Central memory CD4-positive, alpha-beta T cell (primary cell): ENCODE data around the gene TXNRD2.
A peak's percentile ranks its signal among the peaks of the same experiment; 100 is the strongest.
"Not testable (repeated sequence)": the region's sequence is repeated elsewhere in the genome, so short reads cannot be mapped to it uniquely, and the experiment has no call there.

Experiments used
- DNase-seq: peaks from one replicate; pipeline ENCODE4 v3.0.0; 2022

Gene TXNRD2

DNA sequence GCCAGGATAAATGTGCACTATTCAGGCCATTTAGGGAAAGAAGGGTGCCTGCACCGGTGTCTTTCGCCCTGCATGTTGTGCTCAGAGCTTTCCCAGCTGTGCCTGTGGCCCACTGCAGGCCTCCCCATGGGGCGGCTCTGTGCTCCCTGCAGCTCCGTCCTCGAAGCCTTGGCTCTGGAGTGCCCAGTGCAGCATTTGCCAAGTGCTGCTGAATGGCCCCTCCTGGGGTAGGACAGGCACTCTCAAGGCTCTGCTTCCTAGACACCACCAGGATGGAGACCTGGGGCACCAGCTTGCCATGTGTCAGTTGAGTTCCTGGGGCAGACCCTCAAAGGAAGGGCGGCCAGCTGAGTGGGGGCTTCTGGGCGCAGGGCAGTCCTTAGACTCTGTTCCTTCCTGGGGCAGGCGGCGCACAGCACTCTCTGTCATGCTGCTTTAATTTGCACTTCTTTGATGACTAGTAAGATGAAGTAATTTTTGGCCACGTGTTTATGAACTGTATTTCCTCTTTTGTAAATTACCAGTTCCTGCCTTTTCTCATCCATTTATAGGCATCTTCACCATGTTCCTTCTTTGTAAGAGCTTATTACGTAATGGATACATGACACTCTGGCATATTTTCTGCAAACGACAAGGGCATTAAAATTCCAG lies 54.9 kb downstream of the TXNRD2 start:
- peak; percentile 50 for DNase-seq

DNA sequence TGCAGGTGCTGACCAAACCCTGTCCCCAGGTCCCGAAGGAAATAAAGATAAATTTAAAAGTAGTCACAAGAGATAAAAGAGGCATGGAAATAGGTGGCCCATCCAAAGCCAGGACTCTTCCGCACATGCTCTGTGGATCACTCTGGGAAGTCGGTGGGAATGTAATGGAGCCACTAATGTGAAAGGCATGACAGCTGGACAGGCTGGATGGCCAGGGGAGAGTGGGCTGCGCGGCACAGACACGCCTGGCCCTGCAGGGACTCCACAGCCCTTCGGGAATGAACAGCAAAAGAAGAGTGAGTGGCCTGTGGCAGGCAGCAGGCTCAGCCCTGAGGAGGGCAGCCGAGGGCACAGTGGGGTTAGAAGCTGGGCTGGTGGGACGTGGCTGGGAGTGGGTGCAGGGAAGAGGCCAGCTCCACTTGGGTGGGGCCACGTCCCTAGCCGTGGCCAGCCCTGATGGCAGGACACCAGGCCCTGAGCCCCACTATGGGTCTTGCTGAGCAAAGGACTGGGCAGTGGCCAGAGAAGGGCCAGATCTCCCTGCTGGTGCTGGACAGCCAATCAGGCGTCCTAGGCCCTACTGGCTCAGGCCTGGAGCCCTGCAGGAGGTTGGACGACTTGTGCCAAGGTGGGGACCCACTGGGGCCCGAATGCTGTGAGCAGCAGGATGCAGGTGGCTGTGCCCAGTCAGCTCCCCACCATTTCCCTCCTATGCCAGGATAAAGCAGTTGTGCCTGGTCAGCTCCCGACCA lies 55.6 kb downstream of the TXNRD2 start:
- no peak for DNase-seq

DNA sequence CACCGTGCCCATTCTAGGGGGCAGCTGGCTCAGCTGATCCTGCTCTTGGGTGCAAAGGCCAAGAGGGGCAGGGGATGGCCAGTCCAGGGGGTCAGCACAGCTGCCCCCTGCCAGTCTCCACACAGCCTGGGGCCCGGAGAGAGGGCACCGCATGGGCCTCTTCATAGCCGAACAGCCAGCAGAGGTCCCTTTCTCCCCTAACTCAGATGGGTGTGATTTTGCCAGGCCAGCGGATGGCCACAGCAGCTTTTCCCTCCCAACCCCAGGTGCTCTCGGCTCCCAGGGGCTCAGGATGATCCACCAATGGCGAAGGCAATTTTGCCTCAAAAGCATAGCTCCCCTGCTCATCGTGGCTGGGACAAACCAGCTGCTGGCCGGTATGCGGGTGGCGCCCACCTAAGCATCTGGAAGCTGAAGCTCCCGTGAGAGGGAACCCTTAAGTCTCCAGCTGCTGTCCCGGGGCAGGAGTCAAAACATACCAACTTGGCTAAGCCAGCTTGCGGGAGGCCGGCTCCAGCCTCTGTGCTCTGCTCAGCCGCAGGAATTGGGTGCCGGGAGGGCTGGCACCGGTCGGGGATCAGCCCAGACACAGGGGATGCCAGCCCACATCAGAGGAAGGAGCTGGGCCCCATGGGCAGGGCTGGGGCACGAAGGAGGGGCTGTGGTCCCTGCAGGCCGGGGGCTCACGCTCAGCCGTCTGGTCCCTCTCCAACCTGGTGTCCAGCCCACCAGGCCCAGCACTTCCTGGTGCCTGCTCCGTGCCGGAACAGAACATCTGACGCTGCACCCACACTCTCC lies 56.5 kb downstream of the TXNRD2 start:
- DNase-seq = no peak

DNA sequence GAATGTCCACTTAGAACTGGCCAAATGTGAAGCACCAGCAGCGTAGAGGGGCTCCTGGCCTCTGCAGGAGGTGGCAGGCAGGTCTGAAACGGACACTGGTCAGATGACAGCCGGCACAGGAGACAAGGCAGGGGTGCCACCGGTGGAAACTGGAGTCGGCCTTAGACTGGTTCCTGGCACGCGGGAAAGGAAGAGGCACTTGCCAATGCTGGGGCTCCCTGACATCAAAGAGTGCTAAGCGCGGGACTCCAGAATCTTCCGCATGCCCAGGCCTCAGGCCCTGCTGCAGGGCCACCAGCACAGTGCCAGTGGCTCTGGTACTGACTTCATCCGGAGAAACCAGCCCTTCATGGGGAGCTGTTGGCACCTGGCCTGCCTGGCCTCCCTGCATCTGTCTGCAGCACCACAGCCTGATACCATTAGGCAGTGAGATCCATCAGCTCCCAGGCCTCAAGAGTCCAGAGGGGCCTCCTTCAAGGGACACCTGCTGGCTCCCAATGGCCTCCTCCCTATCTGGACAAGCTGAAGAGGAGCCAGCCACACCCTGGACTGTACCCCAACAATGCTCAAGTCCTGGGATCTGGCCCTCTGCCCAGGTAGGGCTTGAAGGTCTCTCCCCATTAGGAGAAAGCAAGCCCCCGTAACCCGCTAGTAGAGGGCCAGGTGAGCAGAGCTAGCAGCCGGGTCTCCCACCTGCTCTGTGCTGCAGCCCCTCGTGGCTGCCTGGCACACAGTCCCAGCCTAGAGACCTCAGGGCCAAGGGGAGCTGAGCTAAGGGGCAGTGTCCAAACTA lies 57.3 kb downstream of the TXNRD2 start:
- DNase-seq = no peak

DNA sequence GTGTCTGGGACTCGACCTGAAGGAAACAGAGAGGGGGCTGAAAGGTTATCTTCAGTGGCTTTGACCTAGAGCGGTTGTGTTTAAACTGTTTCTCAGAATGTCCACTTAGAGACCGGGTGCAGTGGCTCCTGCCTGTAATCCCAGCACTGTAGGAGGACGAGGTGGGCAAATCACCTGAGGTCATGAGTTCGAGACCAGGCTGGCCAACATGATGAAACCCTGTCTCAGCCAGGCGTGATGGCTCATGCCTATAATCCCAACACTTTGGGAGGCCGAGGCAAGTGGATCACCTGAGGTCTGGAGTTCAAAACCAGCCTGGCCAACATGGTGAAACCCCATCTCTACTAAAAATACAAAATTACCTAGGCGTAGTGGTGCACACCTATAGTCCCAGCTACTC lies 58.2 kb downstream of the TXNRD2 start:
- DNase-seq = not testable (repeated sequence)

DNA sequence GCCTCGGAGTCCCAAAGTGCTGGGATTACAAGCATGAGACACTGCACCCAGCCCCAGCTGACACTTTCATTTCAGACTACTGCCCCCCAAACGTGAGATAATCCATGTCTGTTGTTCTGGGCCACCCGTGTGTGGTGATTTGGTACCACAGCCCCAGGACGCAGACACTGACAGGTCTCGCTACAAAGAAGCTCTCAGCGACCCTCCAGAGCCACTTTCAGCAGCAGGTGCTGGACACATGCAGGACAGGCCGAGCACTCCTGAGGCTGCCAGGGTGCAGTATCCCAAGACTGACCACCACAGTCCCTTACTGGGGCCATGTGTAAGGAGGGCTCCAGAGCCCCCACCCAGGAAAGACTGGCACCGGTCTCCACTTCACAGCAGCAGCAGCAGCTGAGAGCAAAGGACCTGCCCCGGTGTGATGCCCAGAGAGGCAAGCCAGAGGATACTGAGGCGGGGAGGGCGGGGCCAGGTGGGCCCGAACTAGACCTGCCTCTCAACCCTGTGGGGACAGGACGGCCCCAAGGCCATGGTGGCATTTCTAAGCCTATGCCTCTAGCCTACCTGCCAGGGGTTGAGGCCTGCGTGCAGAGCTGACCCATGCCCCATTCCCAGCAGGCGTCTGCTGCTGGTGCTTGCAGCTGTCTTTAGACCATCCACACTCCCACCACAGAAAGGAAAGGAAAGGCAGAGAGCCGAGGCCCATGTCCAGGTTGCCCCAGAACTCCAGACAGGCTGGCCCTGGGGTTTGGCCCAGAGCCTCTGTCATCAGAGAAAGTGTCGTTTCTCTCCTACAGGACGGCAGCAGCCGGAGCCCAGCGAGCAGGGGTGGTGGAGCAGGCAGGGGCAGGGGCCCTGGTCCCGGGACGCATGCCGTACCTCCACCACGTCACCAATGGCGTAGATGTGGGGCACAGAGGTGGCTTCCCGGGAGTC lies 58.9 kb downstream of the TXNRD2 start:
- no peak for DNase-seq

DNA sequence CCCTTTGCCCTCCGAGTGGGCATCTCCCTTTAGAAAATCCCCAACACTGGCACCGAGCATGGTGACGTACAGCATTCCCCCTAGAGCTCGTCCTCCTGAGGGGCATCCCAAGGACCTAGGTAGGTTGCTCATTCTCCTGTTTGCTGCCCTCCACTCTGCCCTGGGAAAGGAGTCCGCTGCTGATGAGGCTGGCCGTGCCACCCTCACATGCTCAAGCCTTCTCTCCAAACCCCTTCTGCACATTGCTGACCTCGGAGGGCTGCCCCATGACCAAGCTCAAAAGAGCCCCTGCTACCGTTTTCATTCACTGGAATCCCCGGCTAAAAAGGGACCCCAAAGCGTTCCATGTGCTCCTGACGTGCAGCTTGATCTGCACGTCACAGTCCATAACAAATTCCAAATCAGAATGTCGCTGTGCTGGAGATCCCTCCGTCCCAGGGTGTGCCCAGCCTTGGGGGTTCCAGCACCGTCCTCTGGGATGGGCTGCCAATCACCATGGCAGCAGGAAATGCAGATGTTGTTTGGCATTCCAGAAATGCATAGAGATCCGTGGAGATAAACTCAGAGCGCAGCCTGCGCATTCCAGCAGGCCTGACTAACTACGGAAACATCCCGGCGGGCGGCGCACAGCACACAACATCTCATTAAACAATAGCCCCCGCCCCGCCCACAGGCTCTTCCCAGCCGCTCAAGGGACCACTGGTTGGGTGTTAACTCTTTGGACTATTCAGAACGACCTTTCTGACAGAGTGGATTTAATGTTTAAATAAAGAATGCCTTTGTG lies 60.6 kb downstream of the TXNRD2 start:
- no peak for DNase-seq

DNA sequence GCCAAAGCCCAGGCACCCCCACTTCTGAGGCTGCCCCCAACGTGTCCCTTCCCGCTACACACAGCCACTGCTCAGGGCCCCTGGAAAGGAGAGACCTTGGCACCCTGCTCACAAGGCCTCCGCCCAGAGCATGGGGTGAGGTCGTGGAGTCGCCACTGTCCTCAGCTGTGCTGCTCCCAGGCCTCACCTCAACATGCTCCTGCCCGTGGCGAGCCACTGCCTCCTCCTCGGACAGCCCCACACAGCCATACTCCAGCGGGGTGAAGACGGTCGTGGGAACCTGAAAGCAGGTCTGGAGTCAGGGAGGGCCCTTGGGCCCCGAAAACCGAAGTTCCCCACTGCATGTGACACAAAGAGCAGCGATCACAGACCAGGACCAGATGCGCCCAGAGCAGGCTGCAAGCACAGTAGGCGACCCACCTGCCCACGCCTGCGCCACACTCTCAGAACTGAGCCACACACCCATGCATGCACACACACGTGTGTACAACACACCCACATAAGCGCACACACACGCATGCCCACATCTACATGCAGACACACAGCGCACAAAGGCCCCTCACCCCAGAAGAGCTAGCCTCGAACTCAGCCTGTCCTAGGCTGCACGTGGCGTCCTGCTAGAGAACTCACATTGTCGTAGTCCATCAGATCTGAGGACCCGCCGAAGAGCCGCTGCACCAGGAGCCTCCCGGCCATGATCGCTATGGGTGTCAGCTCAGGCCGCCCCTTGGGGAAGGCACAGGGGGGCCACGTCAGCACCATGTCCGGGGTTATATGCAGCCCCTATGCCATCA lies 61.4 kb downstream of the TXNRD2 start:
- no peak for DNase-seq

DNA sequence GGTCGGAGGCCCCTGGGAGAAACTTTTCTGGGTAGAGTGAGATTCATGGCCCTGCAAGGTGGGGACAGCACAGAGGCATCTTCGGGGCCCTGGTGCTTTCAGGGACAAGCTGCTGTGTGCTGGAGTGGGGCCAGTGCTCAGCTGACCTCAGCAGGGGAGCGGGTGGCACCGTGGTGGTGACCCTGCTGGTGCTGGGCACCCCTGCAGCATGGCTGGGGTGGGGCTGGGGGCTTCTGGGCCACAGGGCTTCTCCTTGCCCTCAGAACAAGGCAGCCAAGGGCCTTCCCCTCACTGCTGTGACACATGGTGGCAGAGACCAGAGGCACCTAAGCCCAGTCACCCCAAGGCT lies 62.0 kb downstream of the TXNRD2 start:
- DNase-seq = no peak

DNA sequence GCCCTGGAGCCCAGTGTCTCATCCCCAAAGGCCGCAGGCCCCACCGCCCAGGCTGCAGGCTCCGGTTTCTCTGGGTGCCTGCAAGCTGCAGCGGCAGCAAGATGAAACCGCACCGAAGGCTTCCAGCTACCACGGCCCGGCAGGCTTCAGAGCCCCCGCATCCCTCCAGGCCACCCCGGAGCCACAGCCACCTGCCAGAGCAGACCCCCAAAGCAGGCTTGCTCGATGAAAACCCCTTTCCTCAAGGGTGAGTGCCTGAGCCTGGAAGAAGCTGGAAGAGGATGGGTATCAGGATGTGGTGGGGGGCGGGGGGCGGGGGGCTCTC lies 62.4 kb downstream of the TXNRD2 start:
- DNase-seq = no peak

DNA sequence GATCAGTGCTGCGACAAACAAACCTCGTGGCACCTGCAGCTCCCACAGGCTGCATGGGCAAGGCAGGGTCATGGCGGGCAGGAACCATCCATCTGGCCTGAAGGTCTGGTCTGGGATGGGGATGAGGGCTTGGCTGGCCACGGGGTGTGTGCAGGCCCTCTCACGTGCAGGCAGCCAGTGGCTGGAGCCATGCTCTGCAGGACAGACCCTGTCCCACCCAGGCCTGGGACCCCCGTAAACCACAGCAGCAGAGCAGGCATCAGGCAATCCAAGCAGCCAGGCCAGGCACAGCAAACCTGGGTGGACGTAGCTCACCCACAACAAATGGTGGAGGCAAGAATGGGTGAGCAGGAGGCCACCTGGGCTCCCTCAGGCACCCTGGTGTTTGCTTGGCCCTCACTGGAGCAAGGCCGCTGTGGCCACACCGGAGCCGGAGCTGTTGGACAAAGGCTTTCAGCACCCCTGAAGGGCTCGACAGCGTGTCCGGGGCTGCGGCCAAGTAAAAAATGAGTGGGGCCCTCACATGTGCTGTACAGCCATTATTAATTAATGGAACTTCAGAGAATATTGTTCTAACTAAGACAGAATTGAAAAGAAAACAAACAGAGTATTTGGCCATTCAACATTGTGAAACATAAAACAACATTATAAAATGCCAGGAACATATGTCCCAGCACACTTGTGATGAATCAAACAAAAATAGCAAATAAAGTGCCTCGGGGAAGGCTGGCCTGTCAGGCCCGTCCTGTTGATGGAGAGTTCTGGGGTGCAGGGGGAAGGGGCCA lies 63.0 kb downstream of the TXNRD2 start:
- DNase-seq = no peak

DNA sequence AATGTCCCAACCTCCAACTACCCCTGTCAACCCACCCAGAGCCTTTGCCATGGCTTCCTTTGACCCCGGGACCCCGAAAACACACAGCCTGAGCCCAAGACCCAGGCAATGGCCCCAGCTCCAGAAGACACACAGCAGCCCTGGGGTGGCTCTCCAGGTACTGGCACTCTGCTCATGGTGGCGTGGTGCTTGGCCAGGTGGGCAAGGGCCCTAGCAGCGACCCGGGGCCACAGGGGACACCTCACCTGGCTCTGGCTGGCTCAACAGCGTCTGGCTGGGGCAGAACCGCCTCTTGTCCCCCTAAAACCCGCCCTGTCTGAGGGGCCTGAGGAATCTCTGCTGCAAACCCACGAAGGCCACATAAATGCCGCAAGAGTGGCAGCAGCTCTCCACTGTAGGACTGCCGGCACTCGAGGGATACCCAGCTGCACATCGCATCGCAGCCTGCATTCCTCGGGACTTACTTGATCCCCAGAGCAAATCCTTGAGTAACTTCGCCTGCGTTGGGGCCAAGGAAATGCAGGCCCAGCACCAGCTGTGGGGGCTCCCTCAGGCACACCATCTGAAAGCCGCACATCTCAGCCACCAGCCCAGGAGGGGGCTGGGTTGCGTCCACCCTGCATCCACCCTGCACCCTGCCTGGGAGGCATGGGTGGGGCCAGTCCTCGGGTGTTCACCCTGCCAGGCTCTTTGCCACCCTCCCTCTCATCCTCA lies 63.8 kb downstream of the TXNRD2 start:
- no peak for DNase-seq

DNA sequence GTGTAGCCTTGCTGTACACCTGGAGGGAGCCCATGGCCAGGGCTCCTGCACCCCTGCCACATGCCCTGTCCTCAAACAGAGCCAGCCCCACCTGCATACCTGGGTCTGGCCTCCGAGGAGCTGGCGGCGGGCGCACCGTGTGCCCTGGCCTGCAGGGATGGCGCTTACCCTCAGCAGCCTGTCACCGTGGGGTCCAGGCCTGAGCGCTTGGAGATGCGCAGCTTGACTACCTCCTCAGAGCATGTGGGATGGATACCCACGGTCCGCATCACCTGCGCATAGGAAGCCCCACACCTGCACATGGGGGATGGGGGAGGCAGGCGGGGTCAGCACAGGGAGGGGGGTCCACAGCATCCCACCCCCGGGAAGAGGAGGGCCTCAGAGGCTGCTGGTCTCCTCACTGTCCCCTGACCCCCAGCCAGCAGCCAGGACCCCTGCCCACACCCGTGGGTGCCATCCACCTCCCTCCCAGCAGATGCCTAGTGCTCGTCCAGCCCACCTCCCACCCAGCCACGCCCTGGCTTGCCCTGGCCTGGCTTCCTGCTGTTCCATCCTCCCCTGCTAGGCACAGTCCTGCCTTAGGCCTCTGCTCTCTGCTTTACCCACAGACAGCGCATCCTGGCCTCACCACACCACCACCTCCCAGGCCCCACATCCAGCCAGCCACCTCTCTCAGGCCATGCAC lies 64.5 kb downstream of the TXNRD2 start:
- no peak for DNase-seq

DNA sequence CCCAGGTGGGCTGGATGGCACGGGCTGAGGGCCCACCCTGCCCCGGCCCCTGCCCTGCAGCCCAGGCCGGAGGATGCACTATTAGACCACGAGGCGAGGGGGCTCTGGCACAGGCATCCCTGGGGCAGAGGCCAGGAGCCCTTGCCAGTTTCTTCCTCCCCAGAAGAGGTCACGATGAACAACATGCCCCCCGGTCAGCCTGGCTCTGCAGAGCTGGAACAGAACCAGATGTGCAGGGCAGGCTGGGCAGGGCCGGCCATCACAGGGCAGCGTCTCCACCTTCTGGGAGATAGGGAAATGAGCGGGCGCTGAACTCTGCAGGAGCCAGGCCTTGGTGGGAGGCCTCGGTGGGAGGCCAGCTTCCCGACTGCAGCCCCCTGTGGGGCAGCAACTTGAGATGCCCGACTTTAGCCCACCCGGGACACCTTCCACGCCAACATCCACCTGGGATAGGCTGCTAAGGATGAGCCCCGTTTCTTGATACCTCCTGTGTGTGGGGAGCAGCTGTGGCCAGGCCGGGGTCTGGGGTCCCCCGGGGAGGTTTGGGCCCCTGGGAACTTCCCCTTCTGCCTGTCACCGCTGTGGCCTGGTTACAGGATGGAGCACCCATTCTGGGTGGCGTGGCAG lies 65.2 kb downstream of the TXNRD2 start:
- no peak for DNase-seq

DNA sequence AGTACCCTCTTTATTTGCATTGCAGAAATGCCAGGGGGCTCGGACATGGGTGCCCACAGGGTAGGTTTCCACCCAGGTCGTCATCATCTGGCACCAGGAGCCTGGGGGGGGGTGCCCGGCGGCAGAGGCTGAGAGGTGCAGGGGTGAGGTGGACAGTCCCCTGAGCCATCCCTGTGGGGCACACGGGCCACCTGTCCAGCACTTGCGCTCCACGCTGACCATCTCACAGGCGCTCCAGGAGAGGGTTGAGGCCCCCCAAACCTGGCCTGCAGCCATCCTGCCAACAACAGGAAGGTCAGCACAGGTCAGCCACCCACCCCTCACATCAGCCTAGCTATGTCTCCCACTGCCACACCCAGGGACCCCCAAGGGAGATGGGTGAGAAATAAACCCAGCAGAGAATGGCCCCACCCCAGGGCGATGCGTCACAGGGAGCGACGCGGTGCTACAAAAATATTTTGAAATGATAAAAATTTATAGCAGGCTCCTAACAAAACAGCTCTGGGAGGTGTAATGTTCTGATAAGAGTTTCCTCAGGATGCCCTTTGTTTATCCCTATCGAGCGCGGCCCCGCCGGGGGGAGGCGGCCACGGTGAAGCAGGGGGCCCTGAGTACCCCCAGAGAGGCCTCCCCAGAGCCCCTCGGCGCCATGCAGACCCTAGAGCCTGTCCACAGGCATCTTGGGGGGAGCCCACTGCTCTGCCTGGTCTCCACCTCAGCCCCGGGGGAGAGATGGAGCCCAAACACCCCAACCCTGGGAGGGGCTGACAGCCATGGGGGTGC lies 65.9 kb downstream of the TXNRD2 start:
- DNase-seq = no peak

DNA sequence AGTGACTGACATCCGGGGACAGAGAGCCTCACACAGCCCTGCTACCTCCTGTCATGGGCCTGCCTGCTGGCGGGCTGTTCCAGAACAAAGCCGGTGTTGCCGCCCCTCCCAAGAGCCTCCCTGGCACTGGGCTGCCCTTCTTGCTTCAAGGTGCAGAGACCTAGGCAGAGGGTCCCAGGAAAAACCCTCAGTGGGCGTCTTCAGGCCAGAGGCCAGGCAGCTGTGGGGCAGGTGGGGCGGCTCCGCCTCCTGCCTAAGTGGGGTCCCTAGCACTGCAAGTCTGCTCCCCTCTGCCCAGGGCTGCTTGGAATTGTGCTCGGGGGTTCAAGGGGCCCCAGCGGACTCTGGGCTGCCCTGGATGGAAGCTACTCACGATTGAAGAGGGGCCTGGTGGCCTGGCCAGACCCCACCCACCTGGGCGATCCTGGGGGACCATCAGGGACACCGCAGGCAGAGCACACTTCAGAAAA lies 66.5 kb downstream of the TXNRD2 start:
- DNase-seq = no peak
